ENCODE measurements around the gene TBC1D5.
"Not testable (repeated sequence)": the region's sequence is repeated elsewhere in the genome, so short reads cannot be mapped to it uniquely, and the experiment has no call there.

Gene TBC1D5

GRCh38 chr3:17423786-17424536 lies 318.5 kb downstream of the TBC1D5 start:
- peaks cover 2% of the 10 kb centered on the region for H3K36me3 Mint-ChIP-seq (ENCODE audit: low read depth)
- H3K9me3 Mint-ChIP-seq = no peaks in the 10 kb centered on the region
- no peak overlapping the region for H3K4me3 Mint-ChIP-seq
- no peak overlapping the region for H3K27ac Mint-ChIP-seq
- no peaks in the 10 kb centered on the region for H3K4me1 Mint-ChIP-seq (ENCODE audit: low read depth)
- H3K27me3 Mint-ChIP-seq (ENCODE audit: low read depth) = no peaks in the 10 kb centered on the region

DNA sequence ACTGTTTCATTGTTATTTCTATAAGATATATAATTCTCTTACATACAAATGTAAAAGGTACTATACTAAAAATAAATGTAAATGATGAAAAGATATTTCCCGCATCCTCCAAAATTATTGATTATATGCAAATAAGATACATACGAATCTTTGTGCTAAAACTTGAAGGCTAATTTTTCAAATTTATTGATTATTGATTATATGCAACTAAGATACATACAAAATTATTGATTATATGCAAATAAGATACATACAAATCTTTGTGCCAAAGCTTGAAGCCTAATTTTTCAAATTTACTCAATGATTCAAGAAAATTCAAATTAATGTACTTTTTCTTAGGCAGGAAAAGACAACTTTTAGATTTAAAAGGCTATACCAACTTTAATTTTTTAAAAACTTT lies 319.8 kb downstream of the TBC1D5 start:
- Mint-ChIP-seq H3K9me3 (no peaks in the 10 kb centered on the region), H3K27ac (no peak overlapping the region), H3K4me3 (no peak overlapping the region), H3K27me3 (ENCODE audit: low read depth) (no peaks in the 10 kb centered on the region), H3K4me1 (ENCODE audit: low read depth) (no peaks in the 10 kb centered on the region), H3K36me3 (ENCODE audit: low read depth) (peaks cover 2% of the 10 kb centered on the region)

DNA sequence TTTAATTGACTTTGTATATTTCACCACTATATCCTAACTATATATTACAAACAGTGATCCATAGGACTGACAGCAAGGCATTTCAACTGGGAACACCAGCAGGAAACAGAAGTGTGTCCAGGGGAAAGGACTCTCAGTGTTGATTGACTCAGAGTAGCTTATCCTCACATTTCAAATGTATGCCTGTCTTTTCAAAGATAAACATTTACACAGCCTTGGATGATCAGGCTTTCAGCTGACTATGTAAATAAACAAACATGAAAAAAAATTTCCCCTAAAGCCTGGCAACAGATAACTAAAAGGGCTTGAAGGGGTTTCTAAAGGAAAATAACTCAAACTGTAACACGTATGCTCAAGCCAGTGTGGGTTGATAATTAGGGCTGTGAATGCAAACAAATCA lies 321.8 kb downstream of the TBC1D5 start:
- H3K4me1 Mint-ChIP-seq (ENCODE audit: low read depth) = no peaks in the 10 kb centered on the region

GRCh38 chr3:17412950-17413530 lies 329.4 kb downstream of the TBC1D5 start:
- Mint-ChIP-seq H3K27ac (no peak overlapping the region), H3K27me3 (ENCODE audit: low read depth) (no peaks in the 10 kb centered on the region), H3K9me3 (no peaks in the 10 kb centered on the region), H3K4me3 (no peak overlapping the region), H3K4me1 (ENCODE audit: low read depth) (no peaks in the 10 kb centered on the region), H3K36me3 (ENCODE audit: low read depth) (no peaks in the 10 kb centered on the region)

More for the DNA sequence above, 321.8 kb downstream of the TBC1D5 start:
- H3K36me3 Mint-ChIP-seq (ENCODE audit: low read depth) = peaks cover 2% of the 10 kb centered on the region
- no peak overlapping the region for H3K4me3 Mint-ChIP-seq
- no peaks in the 10 kb centered on the region for H3K9me3 Mint-ChIP-seq
- no peaks in the 10 kb centered on the region for H3K27me3 Mint-ChIP-seq (ENCODE audit: low read depth)
- no peak overlapping the region for H3K27ac Mint-ChIP-seq

GRCh38 chr3:17411157-17411877 lies 331.1 kb downstream of the TBC1D5 start:
- Mint-ChIP-seq H3K27ac (no peak overlapping the region), H3K4me1 (ENCODE audit: low read depth) (no peaks in the 10 kb centered on the region), H3K9me3 (no peaks in the 10 kb centered on the region), H3K27me3 (ENCODE audit: low read depth) (no peaks in the 10 kb centered on the region), H3K36me3 (ENCODE audit: low read depth) (no peaks in the 10 kb centered on the region), H3K4me3 (no peak overlapping the region)

- H3K27me3 Mint-ChIP-seq (ENCODE audit: low read depth) = no peaks in the 10 kb centered on the region
- H3K4me3 Mint-ChIP-seq = no peak overlapping the region
- no peak overlapping the region for H3K27ac Mint-ChIP-seq
- H3K36me3 Mint-ChIP-seq (ENCODE audit: low read depth) = peaks cover 1% of the 10 kb centered on the region
- no peaks in the 10 kb centered on the region for H3K9me3 Mint-ChIP-seq
- no peaks in the 10 kb centered on the region for H3K4me1 Mint-ChIP-seq (ENCODE audit: low read depth)
These were observed 334.9 kb downstream of the TBC1D5 start for GRCh38 chr3:17407576-17407975.

- H3K4me1 Mint-ChIP-seq (ENCODE audit: low read depth) = no peaks in the 10 kb centered on the region
- no peak overlapping the region for H3K27ac Mint-ChIP-seq
- H3K9me3 Mint-ChIP-seq = no peaks in the 10 kb centered on the region
- H3K36me3 Mint-ChIP-seq (ENCODE audit: low read depth) = peaks cover 3% of the 10 kb centered on the region
- H3K27me3 Mint-ChIP-seq (ENCODE audit: low read depth) = no peaks in the 10 kb centered on the region
- H3K4me3 Mint-ChIP-seq = no peak overlapping the region
These were observed 337.9 kb downstream of the TBC1D5 start for GRCh38 chr3:17404548-17404947.

GRCh38 chr3:17402442-17402841 lies 340.0 kb downstream of the TBC1D5 start:
- H3K36me3 Mint-ChIP-seq (ENCODE audit: low read depth) = peaks cover 3% of the 10 kb centered on the region
- peak overlapping the region; percentile 16 for H3K27ac Mint-ChIP-seq
- H3K4me1 Mint-ChIP-seq (ENCODE audit: low read depth) = no peaks in the 10 kb centered on the region
- no peak overlapping the region for H3K4me3 Mint-ChIP-seq
- H3K9me3 Mint-ChIP-seq = no peaks in the 10 kb centered on the region
- no peaks in the 10 kb centered on the region for H3K27me3 Mint-ChIP-seq (ENCODE audit: low read depth)

DNA sequence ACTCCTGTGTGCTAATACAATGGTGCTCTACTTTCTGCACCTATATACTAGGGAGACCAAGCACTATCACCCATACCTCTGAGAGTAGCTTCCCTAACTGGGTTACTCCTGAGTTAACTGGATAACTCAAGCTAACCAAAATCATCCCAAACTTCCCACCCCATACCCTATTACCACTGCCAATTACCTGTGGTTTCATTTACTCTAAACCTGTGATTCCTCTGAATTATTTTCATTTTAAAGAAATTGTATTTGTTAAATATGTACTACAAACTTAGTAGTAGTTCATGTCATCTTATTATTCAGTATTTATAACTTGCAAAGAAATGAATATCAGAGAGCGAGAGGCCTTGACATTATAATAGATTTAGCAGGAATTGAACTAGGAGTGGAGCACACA lies 340.5 kb downstream of the TBC1D5 start:
- peaks cover 3% of the 10 kb centered on the region for H3K36me3 Mint-ChIP-seq (ENCODE audit: low read depth)
- H3K27me3 Mint-ChIP-seq (ENCODE audit: low read depth) = no peaks in the 10 kb centered on the region
- H3K27ac Mint-ChIP-seq = no peak overlapping the region
- H3K4me3 Mint-ChIP-seq = no peak overlapping the region
- H3K9me3 Mint-ChIP-seq = no peaks in the 10 kb centered on the region
- H3K4me1 Mint-ChIP-seq (ENCODE audit: low read depth) = no peaks in the 10 kb centered on the region

DNA sequence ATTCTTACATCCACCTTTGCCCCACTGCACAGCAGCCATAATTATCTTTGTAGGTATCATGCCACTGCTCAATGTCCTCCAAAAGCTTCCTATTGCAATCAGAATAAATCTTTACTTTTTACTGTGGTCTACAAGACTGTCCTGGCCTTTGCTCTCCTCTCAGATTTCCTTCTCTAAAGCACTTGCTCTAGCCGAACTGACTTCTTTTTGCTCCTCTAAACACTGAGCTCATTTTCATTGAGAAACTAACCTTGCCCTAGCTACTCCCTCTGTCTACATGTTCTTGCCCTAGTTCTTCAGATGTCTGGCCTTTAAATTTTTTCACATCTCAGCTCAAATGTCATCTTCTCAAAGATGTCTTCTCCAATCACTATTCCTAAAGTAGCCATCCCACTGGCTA lies 342.8 kb downstream of the TBC1D5 start:
- Mint-ChIP-seq H3K36me3 (ENCODE audit: low read depth) (peaks cover 3% of the 10 kb centered on the region), H3K9me3 (no peaks in the 10 kb centered on the region), H3K27ac (no peak overlapping the region), H3K27me3 (ENCODE audit: low read depth) (no peaks in the 10 kb centered on the region), H3K4me3 (no peak overlapping the region), H3K4me1 (ENCODE audit: low read depth) (no peaks in the 10 kb centered on the region)

- Mint-ChIP-seq H3K9me3 (no peaks in the 10 kb centered on the region), H3K27me3 (ENCODE audit: low read depth) (no peaks in the 10 kb centered on the region), H3K4me1 (ENCODE audit: low read depth) (no peaks in the 10 kb centered on the region), H3K27ac (no peak overlapping the region), H3K36me3 (ENCODE audit: low read depth) (peaks cover 3% of the 10 kb centered on the region), H3K4me3 (no peak overlapping the region)
These were observed 343.4 kb downstream of the TBC1D5 start for GRCh38 chr3:17398959-17399551.

DNA sequence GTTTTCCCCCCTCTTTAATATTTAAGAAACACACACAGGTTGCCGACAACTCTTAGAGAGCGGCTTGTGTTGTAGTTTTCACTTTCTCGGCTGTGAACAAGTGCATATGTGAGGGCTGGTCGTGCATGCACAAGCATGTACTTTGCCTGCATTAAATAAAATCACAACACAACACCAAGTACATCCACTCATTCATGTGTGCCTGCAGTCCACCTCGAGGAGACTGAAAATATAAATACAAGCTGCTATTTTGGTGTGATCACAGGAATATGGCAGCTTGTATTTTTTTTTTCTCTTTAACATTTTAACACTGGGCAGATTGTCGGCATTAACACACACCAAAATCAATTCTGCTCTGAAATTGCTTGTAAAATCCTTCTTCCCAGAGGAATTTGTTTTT lies 346.4 kb downstream of the TBC1D5 start:
- Mint-ChIP-seq H3K9me3 (no peaks in the 10 kb centered on the region), H3K27me3 (ENCODE audit: low read depth) (no peaks in the 10 kb centered on the region), H3K36me3 (ENCODE audit: low read depth) (peaks cover 16% of the 10 kb centered on the region), H3K4me1 (ENCODE audit: low read depth) (no peaks in the 10 kb centered on the region), H3K27ac (no peak overlapping the region), H3K4me3 (no peak overlapping the region)

DNA sequence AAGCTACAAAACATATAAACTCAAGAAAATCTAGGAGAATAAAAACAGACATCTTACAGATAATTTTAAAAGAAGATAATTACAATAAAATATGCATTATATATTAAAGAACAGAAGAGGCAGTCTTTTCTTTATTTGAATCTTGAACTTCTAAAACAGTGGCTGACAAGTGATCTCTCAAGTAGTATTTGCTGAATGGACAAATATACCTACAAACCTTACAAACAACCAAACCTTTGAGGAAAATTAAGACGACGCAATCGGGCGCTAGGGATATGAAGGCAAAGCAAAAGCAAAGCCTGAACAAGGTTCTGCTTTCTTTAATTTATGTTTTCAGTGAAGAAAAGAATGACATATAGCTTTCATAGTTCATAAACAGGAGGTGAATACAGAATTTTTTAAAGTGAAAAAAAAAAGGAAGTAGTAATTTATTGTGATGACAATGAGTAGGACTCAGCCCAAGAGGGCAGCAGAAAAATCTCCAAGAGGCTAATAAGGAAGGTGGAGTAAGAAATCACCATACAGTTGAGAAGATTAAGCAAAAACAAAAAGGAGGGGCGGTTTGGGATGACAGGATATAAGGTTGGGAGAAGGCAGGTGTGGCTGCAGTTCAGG lies 347.8 kb downstream of the TBC1D5 start:
- Mint-ChIP-seq H3K4me3 (no peak overlapping the region), H3K4me1 (ENCODE audit: low read depth) (no peaks in the 10 kb centered on the region), H3K9me3 (no peaks in the 10 kb centered on the region), H3K36me3 (ENCODE audit: low read depth) (peaks cover 16% of the 10 kb centered on the region), H3K27me3 (ENCODE audit: low read depth) (no peaks in the 10 kb centered on the region), H3K27ac (no peak overlapping the region)

- not testable (repeated sequence) for H3K4me3 Mint-ChIP-seq; H3K27ac Mint-ChIP-seq; H3K27me3 Mint-ChIP-seq (ENCODE audit: low read depth); H3K4me1 Mint-ChIP-seq (ENCODE audit: low read depth); H3K9me3 Mint-ChIP-seq
- H3K36me3 Mint-ChIP-seq (ENCODE audit: low read depth) = peaks cover 20% of the 10 kb centered on the region
These were observed 349.9 kb downstream of the TBC1D5 start for GRCh38 chr3:17392516-17392915.

Data from T-helper 1 cell treated with Interleukin-12 subunit alpha and Interleukin-12 subunit beta and Interleukin-4 antibody, amounts not matched to agents 30 μg/mL and 1 μg/mL, for 36 hours (primary cell).